K562 (cell line): ENCODE measurements around the gene COMMD1. TPM values are rescaled to one million over a fixed set of nuclear protein-coding genes. Genes with fewer than 3 reads are reported as not detected.

Experiments
- ATAC-seq: fragments of 200-7000 bp; cut with Tn5 transposase; 3 replicates; pipeline ENCODE4 v1.9.1; 2020; ENCODE audit warnings: moderate library complexity
- BruUV-seq: library from RNA; stranded (reverse); fragments of 400-500 nt; replicated peaks from 2 replicates; lab custom pipeline; 2021; lab: Mats Ljungman, UMichigan
- CTCF ChIA-PET: fragments of 300-600 bp; formaldehyde crosslinking; extraction: SDS; loops from one replicate; lab custom pipeline; 2021; ENCODE audit warnings: low intra/inter-chr PET ratio; lab: Yijun Ruan, JAX
- POLR2A ChIA-PET: fragments of 300-600, 350-650 bp; sonication (Branson Sonifier 250); formaldehyde crosslinking; extraction: SDS; loops from one replicate; lab custom pipeline; 2021; ENCODE audit warnings: antibody characterized with exemption, inconsistent platforms; lab: Yijun Ruan, JAX
- DNase-seq, 4 experiments: peaks; one replicate each; pipeline versions ENCODE4 v3.0.0 to v3.0.0-alpha.2; 2011 to 2018; ENCODE audit warnings: low spot score in 3 of 4, mixed read lengths in 3 of 4; ENCODE audit errors: extremely low read depth in 1 of 4
- FAIRE-seq: peaks from 2 replicates; lab custom pipeline; 2011; peaks lifted over from hg19 to GRCh38; lab: Jason Lieb, UNC
- H2AFZ ChIP-seq: 2 replicates; pipeline ENCODE4 v1.6.0; 2011; ENCODE audit warnings: low read depth, low read length, control low read depth, inconsistent platforms
- H3K27ac ChIP-seq: fragments of 200-600 bp; 3 replicates; pipeline ENCODE4 v1.8.0; 2011; ENCODE audit warnings: low read depth, mild to moderate bottlenecking, control low read depth, inconsistent platforms, low read length, moderate library complexity, mixed read lengths; ENCODE audit errors: extremely low read depth
- H3K27me3 ChIP-seq, 2 experiments: fragments of 300-600 bp in 1 of 2; 2 replicates in 1 of 2; 3 replicates in 1 of 2; pipeline versions ENCODE4 v1.6.0 to v1.8.0; 2011; ENCODE audit warnings: inconsistent platforms in 2 of 2, low read length in 2 of 2, mild to moderate bottlenecking in 1 of 2, mixed read lengths in 1 of 2, moderate library complexity in 1 of 2; ENCODE audit not compliant: control insufficient read depth in 2 of 2, insufficient read depth in 2 of 2
- H3K36me3 ChIP-seq: fragments of 300-600 bp; 3 replicates; pipeline ENCODE4 v1.8.0; 2011; ENCODE audit warnings: mild to moderate bottlenecking, low read length, inconsistent platforms; ENCODE audit not compliant: control insufficient read depth, insufficient read depth
- H3K4me1 ChIP-seq, 2 experiments: fragments of 200-600 bp in 1 of 2; replicated peaks in 1 of 2; 2 replicates in 1 of 2; 3 replicates in 1 of 2; pipeline versions ENCODE4 v1.5.1 to v1.8.0; 2011; ENCODE audit warnings: inconsistent platforms in 2 of 2, low read length in 2 of 2, mild to moderate bottlenecking in 1 of 2, mixed read lengths in 1 of 2, moderate library complexity in 1 of 2; ENCODE audit not compliant: control insufficient read depth in 2 of 2, insufficient read depth in 2 of 2
- H3K4me2 ChIP-seq: 2 replicates; pipeline ENCODE4 v1.6.1; 2011; ENCODE audit warnings: low read length, control low read depth, inconsistent platforms, mixed read lengths; ENCODE audit not compliant: insufficient read depth
- H3K4me3 ChIP-seq: fragments of 200-600 bp; sonication (generic), shearing (Covaris generic); 2 replicates; pipeline ENCODE4 v1.5.1; 2016; ENCODE audit warnings: control low read depth, inconsistent platforms
- H3K79me2 ChIP-seq: fragments of 200-600 bp; 3 replicates; pipeline ENCODE4 v1.8.0; 2011; ENCODE audit warnings: low read length, inconsistent platforms; ENCODE audit not compliant: control insufficient read depth, insufficient read depth
- H3K9ac ChIP-seq, 2 experiments: 2 replicates each; pipeline versions ENCODE4 v1.6.0 to v1.6.1; 2011; ENCODE audit warnings: low read depth in 2 of 2, low read length in 2 of 2, control low read depth in 1 of 2, inconsistent platforms in 1 of 2, mild to moderate bottlenecking in 1 of 2, mixed read lengths in 1 of 2; ENCODE audit not compliant: insufficient read depth in 1 of 2
- H3K9me1 ChIP-seq: one replicate; pipeline ENCODE4 v1.6.0; 2011; ENCODE audit warnings: inconsistent platforms, mild to moderate bottlenecking, low read length, moderate library complexity; ENCODE audit not compliant: control insufficient read depth, insufficient read depth
- H3K9me3 ChIP-seq: replicated peaks from 2 replicates; pipeline ENCODE4 v1.5.1; 2011; ENCODE audit warnings: low read depth, low read length, inconsistent platforms; ENCODE audit not compliant: control insufficient read depth, insufficient read depth
- H4K20me1 ChIP-seq: replicated peaks from 2 replicates; pipeline ENCODE4 v1.6.1; 2011; ENCODE audit warnings: low read length, inconsistent platforms, mixed read lengths; ENCODE audit not compliant: control insufficient read depth, insufficient read depth
- ATF3 ChIP-seq, 2 experiments: fragments of 450-650 bp in 1 of 2; sonication (generic) in 1 of 2; formaldehyde crosslinking in 1 of 2; IDR thresholded peaks in 1 of 2; conservative IDR thresholded peaks in 1 of 2; 2 replicates each; pipeline versions ENCODE4 v1.6.1 to v1.8.1; 2016 to 2023; ENCODE audit warnings: mild to moderate bottlenecking in 2 of 2, moderate library complexity in 2 of 2, inconsistent platforms in 1 of 2, missing genetic modification reagents in 1 of 2
- ATF7 ChIP-seq: fragments of 450-650 bp; IDR thresholded peaks from 2 replicates; pipeline ENCODE4 v1.7.1; 2014; ENCODE audit warnings: mild to moderate bottlenecking, moderate library complexity
- CAMTA2 ChIP-seq: fragments of 250-450 bp; sonication (Bioruptor Pico); conservative IDR thresholded peaks from 2 replicates; pipeline ENCODE4 v1.5.1; 2022
- CBX5 ChIP-seq: IDR thresholded peaks from 2 replicates; pipeline ENCODE4 v1.6.1; 2014; ENCODE audit warnings: low read depth, borderline replicate concordance
- CHD2 ChIP-seq: IDR thresholded peaks from 2 replicates; pipeline ENCODE4 v1.6.1; 2011; ENCODE audit warnings: low read depth, low read length
- CUX1 ChIP-seq: fragments of 200-800 bp; sonication (Bioruptor generic); IDR thresholded peaks from 2 replicates; pipeline ENCODE4 v1.6.1; 2016; ENCODE audit warnings: missing genetic modification characterization, missing compliant biosample characterization
- DLX4 ChIP-seq: fragments of 250-450 bp; sonication (Bioruptor Pico); IDR thresholded peaks from 2 replicates; pipeline ENCODE4 v1.6.1; 2021; ENCODE audit warnings: mild to moderate bottlenecking
- HDAC3 ChIP-seq: fragments of 450-650 bp; IDR thresholded peaks from 2 replicates; pipeline ENCODE4 v1.6.1; 2018; ENCODE audit warnings: borderline replicate concordance, mild to moderate bottlenecking, moderate library complexity; ENCODE audit not compliant: partially characterized antibody
- JUND ChIP-seq, 2 experiments: IDR thresholded peaks; 2 replicates in 1 of 2; 3 replicates in 1 of 2; pipeline ENCODE4 v1.6.1; 2011; ENCODE audit warnings: borderline replicate concordance in 2 of 2, low read depth in 2 of 2, low read length in 2 of 2, improper control_type of control experiment in 1 of 2, missing biosample characterization in 1 of 2, missing genetic modification characterization in 1 of 2, missing genetic modification reagents in 1 of 2
- POLR2A ChIP-seq: fragments of 450-650 bp; conservative IDR thresholded peaks from 2 replicates; pipeline ENCODE4 v1.6.1; 2016
- PYGO2 ChIP-seq: fragments of 450-650 bp; IDR thresholded peaks from 2 replicates; pipeline ENCODE4 v1.6.1; 2016; ENCODE audit warnings: mild to moderate bottlenecking, missing genetic modification characterization, moderate library complexity, missing compliant biosample characterization
- RBFOX2 ChIP-seq: fragments of 200-400 bp; formaldehyde crosslinking; IDR thresholded peaks from 2 replicates; pipeline ENCODE4 v1.6.1; 2017; ENCODE audit warnings: low read depth, mild to moderate bottlenecking, low read length, moderate library complexity
- ZFPM2 ChIP-seq: fragments of 250-450 bp; sonication (Bioruptor Pico); IDR thresholded peaks from 2 replicates; pipeline ENCODE4 v1.5.1; 2022; ENCODE audit warnings: mild to moderate bottlenecking
- ZNF347 ChIP-seq: fragments of 450-650 bp; formaldehyde crosslinking; IDR thresholded peaks from 2 replicates; pipeline ENCODE4 v1.4.0; 2020; ENCODE audit warnings: low read depth, mild to moderate bottlenecking, moderate library complexity
- WGBS: fragments of 100-300 bp; shearing (Covaris generic); methylation state at CpG from one replicate; pipeline ENCODE4 v1.1.6; 2016; ENCODE audit warnings: low coverage, mixed read lengths; ENCODE audit not compliant: insufficient coverage; ENCODE audit errors: missing lambda C conversion rate; 5-methylcytosine and 5-hydroxymethylcytosine counted together
- in situ Hi-C: fragments of 300-500 bp; cut with MboI; formaldehyde crosslinking; loops from 4 replicates; pipeline ENCODE4 v1.15.0; 2018; ENCODE audit warnings: inconsistent platforms, mixed read lengths
- intact Hi-C: fragments of 100-400 bp; cut with micrococcal nuclease; formaldehyde crosslinking; loops from 2 replicates; pipeline ENCODE4 v1.14.2; 2022
- polyA plus RNA-seq, 8 experiments: library from polyadenylated mRNA; depleted of rRNA in 4 of 8; stranded (reverse) in 5 of 8; unstranded in 3 of 8; fragments of >200 nt; fragmentation: Nextera tagmentation in 2 of 8; fragmentation: Illumina TruSeq in 1 of 8; extraction: Ambion mirVana in 2 of 8; extraction: Trizol in 1 of 8; gene quantifications; 2 replicates each; pipeline versions ENCODE4 v1.2.1 to v1.2.3, GENCODE V29; 2011 to 2014; ENCODE audit warnings: inconsistent platforms in 1 of 8, missing spikeins in 1 of 8
- total RNA-seq, 7 experiments: library from RNA; depleted of rRNA in 6 of 7; stranded (reverse); fragments of >200 nt in 6 of 7; fragmentation: Illumina TruSeq in 2 of 7; extraction: Trizol in 2 of 7; gene quantifications; 2 replicates each; pipeline versions ENCODE4 v1.2.1 to v1.2.3, GENCODE V29; 2011 to 2021; ENCODE audit warnings: low replicate concordance in 1 of 7

Gene COMMD1
- total and polyA plus RNA-seq, 9 of the 15 experiments (the other 6 are each of a cell fraction or from before 2014, with no cell fraction given) = 14.4 to 77.0 (median 21.4) TPM

GRCh38 chr2:62178741-62179271 lies 273.3 kb downstream of the COMMD1 start:
- FAIRE-seq (no peak), DNase-seq (no peak), ATAC-seq (peak; percentile 33; the same call in 2 of the 3 replicates)
- Histone ChIP-seq H3K27me3 (no peaks in the 10 kb centered on the region), H3K79me2 (no peaks in the 10 kb centered on the region), H3K4me1 (peaks cover 7 to 26% of the 10 kb centered on the region in 2 experiments; a peak in 3 of 5 replicates), H2AFZ (peak overlapping the region; percentile 26; the same call in 1 of the 2 replicates), H3K9ac (no peak overlapping the region), H3K4me3 (no peak overlapping the region), H3K9me1 (peaks cover 4% of the 10 kb centered on the region), H3K4me2 (no peak overlapping the region), H4K20me1 (no peaks in the 10 kb centered on the region), H3K27ac (no peak overlapping the region), H3K9me3 (no peaks in the 10 kb centered on the region), H3K36me3 (no peaks in the 10 kb centered on the region)
- no peak for TF ChIP-seq CAMTA2
- TF ChIP-seq PYGO2 (tag) = no peak
- TF ChIP-seq ATF7 = peak; percentile 82; the same call in 1 of the 2 replicates
- no peak for TF ChIP-seq CBX5
- TF ChIP-seq CUX1 (CRISPR knock-in tag) = no peak
- TF ChIP-seq POLR2A = no peak
- TF ChIP-seq ZFPM2 (CRISPR knock-in tag) = no peak
- no peak for TF ChIP-seq RBFOX2
- peak; percentile 12; the same call in 1 of the 2 replicates for TF ChIP-seq JUND (IDR thresholded peaks at IDR 0.05; ENCODE audit: borderline replicate concordance, low read depth, low read length)
- peak; percentile 61; the same call in 1 of the 3 replicates for TF ChIP-seq JUND (tag; IDR thresholded peaks at IDR 0.05; ENCODE audit: borderline replicate concordance, low read depth, low read length)
- TF ChIP-seq HDAC3 = no peak
- TF ChIP-seq CHD2 = no peak
- TF ChIP-seq ATF3 (IDR thresholded peaks at IDR 0.05) = peak; percentile 88
- TF ChIP-seq ATF3 (CRISPR knock-in tag; conservative IDR thresholded peaks at IDR 0.05) = no peak
- TF ChIP-seq DLX4 (CRISPR knock-in tag) = no peak
- TF ChIP-seq ZNF347 (CRISPR knock-in tag) = no peak
- intact Hi-C loops = no loop called here
- BruUV-seq = no TSS peak
- ChIA-PET POLR2A (interaction anchor here (0.6 to 1.6 kb wide), 2 partner anchors 13 to 15 kb away, joined by 3 to 7 read pairs; no protein-coding TSS in a partner anchor), CTCF (no interaction called here)
- in situ Hi-C loops = no loop called here
- WGBS = 58% methylated on average over 4 of the region's 5 CpGs
